ENCODE results near the gene TMEM229A.
A peak's percentile ranks its signal among the peaks of the same experiment; 100 is the strongest.
"Not testable (repeated sequence)": the region's sequence is repeated elsewhere in the genome, so short reads cannot be mapped to it uniquely, and the experiment has no call there.

The TMEM229A gene

DNA sequence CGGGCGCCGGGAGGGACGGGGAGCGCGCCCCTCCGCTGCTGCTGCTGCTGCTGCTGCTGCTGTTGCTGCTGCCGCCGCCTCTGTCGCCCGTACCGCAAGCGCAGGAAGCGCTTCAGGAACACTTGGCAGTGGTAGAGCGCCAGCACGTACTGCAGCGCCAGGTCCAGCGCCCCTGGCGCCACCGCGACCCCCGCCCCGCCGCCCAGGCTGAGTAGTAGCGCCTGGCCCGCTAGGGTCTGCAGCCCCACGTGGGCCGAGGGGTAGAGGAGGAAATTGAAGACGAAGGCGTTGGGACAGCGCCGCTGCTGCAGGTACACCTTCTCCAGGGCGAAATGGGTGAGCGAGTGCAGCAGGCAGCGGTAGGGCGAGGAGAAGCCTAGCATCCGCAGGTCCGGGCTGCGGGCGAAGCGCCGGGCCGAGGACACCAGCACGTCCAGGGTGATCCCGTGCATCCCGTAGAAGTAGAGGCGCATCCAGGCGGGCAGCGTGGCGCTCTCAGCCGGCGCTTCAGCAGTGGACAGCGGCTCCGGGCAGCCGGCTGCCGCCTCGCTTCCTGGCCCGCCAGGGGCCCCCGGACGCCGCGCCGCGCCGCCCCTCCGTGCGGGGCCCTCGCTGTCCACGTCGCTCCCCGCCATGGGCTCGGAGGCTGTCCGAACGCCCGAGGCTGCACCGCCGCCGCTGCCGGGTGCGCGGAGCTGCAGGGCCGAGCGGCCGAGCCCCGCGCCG is at the start of gene TMEM229A:
Gene TMEM229A, minus strand, starts transcription at position 699 of the 726 bp plus-strand sequence. Its CDS starts 64 bp downstream, at position 635.
- DNase-seq = peak; percentile 10

DNA sequence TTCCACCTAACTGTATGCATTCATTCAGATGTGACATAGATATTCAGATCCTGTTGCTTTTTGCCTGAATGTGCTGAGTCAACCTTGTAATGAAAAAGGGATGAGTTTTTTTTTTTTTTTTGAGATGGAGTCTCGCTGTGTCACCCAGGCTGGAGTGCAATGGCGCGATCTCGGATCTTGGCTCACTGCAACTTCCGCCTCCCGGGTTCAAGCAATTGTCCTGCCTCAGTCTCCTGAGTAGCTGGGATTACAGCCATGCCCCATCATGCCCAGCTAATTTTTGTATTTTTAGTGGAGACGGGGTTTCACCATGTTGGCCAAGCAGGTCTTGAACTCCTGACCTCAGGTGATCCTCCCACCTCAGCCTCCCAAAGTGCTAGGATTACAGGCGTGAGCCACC is 49.4 kb upstream of the TMEM229A start:
- not testable (repeated sequence) for DNase-seq

DNA sequence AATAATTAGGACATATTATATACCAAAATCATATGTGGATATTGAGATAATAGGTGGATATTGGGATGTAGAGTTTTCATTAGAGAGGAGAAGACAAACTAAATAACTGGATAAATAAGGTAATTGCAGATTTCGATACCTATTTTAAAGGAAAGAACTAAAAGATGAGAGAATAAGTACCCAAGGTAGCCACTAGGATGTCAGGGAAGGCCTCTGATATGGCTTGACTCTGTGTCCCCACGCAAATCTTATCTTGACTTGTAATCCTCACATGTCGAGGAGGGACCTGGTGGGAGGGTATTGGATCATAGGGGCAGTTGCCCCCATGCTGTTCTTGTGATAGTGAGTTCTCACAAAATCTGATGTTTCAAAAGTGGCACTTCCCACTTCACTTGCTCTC is 44.7 kb upstream of the TMEM229A start:
- DNase-seq = no peak

DNA sequence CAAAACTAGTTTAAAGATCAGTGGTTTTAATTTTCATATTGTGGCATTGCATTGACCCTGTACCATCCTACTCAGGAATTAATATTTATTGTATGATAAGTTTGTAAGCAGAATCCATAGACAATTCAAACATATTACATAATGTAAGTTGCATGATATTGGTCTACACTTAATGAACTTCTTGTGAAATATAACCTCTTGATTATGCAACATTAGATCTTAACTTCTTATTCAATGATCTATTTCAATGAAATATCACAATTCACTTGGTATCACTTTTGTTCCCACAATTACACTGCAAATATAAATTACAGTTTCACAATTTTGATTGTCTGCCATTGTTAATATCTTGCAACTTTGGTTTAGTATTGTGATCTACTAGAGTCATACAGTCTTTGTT is 44.0 kb upstream of the TMEM229A start:
- no peak for DNase-seq

- DNase-seq = no peak
Measured at GRCh38 chr7:124074007-124074406, 41.1 kb upstream of the TMEM229A start.

DNA sequence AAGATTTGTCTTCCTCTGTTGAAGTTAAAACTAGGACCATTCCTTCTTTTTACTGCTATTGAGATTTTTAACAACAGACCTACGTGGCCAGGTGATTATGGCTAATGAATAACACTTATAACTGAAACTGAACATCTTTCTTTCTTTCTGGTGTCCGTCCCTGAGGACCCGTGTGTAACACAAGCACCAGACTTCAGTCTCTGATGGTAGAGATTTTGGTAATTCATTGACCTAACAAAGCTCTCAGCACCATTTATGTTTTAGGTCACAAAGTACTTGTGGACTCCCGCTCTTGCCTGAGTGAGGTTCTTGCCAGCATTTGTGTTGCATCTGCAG is 40.4 kb upstream of the TMEM229A start:
- DNase-seq = no peak

GRCh38 chr7:124072603-124073309 is 39.9 kb upstream of the TMEM229A start:
- DNase-seq = no peak

GRCh38 chr7:124071843-124072242 is 39.0 kb upstream of the TMEM229A start:
- no peak for DNase-seq

GRCh38 chr7:124062171-124062570 is 29.3 kb upstream of the TMEM229A start:
- no peak for DNase-seq

DNA sequence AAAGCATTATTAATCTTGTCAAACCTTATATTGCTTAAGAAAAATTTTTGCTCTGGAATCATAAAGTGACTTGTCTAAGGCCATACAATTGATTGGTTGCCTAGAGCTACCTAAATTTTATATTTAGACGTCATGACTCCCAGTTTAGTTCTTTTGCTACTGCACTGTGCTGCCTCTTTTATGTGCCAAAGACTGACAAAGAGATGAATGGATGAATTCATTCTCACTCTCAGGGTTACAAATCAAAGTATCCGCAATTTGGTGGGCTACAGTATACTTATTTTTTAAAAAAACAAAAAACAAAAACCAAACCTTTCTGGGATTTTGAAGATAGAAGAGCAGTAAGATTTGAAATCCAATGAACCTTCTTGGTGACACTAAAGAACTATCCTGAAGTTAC is 27.7 kb upstream of the TMEM229A start:
- DNase-seq = no peak

DNA sequence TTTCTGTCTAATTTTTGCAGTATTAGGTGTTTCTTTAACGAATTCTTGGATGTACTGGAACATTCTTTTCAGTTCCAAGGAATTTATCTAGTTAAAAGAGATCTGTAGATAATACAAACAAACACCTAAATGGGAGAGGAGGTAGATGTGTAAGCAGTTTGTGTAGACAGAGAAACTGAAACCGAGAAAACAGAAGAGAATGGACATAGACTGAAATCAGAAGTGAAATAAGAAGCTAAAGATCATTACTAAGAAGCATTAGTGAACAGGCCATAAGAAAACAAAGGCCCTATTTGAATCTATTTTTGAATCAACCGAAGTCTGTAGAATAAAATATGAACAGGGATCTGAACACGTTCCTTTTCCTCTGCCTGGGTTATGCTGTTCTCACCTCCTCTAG is 26.5 kb upstream of the TMEM229A start:
- no peak for DNase-seq

DNA sequence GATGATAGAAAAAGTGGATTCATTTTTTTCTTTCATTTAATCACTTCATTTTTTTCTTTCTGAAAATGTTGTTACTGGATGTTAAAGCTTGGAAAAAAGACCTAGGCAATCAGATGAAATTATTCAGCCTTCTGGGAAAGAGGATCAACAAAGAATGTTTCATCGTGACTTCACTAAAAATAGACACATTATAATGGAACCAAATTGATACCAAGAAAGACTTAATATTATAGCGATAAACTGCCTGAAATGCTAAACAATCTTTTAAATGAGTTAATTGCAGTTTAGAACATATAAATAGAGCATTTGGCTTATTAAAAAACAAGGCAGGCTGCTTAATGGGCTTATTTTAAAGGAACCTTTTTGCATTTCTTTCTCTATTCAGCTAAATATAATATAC is 25.6 kb upstream of the TMEM229A start:
- no peak for DNase-seq

GRCh38 chr7:124057872-124058271 is 25.0 kb upstream of the TMEM229A start:
- no peak for DNase-seq

GRCh38 chr7:124056234-124056633 is 23.4 kb upstream of the TMEM229A start:
- DNase-seq = no peak

DNA sequence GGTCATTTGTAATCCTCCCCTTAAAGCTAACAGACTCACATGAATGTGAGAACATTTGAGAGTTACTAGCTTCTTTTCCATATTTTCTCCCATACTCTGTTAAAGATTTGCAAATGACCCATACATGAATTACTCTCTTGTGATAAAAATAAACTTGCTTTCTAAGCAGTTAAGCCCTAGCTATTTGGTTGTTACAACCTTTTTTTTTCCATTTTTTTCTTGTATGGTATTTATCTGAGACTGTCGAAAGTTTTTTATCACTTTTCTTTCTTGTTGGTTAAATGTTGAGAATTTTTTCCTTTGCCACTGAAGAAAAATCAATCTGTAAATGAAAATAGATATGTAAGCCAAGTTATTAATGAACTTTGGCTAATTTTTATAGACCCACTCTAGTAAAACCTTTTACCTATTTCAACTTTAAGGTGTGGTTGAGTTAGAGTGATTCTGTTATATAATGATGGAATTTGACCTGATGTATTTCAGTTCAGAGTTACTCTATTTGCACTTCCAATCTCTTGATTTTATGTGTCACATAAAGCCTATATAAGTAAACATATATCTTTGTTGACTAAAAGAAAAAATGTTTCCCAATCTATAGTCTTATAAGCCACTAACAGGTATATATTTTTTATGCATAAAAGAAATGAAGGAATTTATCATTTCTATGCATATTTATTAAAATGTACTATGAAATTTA is 19.0 kb upstream of the TMEM229A start:
- no peak for DNase-seq

- no peak for DNase-seq
Measured at GRCh38 chr7:124042826-124043225, 10.0 kb upstream of the TMEM229A start.

- no peak for DNase-seq
Measured at GRCh38 chr7:124041439-124041838, 8.6 kb upstream of the TMEM229A start.

- DNase-seq = not testable (repeated sequence)
Measured at GRCh38 chr7:124037902-124038301, 5.0 kb upstream of the TMEM229A start.

DNA sequence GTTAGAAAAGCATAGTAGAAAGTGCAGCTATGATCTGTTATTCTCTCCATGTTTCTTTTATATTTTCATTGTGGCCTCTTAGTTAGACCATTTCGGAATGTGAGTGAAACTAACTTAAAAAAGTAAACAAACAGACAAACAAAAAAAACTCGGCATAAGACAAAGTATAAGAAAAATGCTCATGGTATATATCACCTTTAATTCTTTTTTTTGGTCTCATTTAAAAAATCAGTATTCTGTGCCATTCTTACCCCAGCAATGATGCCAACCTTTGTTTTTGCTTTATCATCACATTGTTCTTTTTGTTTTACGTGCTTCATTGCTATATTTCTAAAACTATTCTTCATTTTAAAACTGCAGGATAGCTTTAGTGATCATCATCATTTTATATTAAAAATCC is 2.8 kb upstream of the TMEM229A start:
- no peak for DNase-seq

GRCh38 chr7:124034754-124035100 is 1.9 kb upstream of the TMEM229A start:
- DNase-seq = no peak

DNA sequence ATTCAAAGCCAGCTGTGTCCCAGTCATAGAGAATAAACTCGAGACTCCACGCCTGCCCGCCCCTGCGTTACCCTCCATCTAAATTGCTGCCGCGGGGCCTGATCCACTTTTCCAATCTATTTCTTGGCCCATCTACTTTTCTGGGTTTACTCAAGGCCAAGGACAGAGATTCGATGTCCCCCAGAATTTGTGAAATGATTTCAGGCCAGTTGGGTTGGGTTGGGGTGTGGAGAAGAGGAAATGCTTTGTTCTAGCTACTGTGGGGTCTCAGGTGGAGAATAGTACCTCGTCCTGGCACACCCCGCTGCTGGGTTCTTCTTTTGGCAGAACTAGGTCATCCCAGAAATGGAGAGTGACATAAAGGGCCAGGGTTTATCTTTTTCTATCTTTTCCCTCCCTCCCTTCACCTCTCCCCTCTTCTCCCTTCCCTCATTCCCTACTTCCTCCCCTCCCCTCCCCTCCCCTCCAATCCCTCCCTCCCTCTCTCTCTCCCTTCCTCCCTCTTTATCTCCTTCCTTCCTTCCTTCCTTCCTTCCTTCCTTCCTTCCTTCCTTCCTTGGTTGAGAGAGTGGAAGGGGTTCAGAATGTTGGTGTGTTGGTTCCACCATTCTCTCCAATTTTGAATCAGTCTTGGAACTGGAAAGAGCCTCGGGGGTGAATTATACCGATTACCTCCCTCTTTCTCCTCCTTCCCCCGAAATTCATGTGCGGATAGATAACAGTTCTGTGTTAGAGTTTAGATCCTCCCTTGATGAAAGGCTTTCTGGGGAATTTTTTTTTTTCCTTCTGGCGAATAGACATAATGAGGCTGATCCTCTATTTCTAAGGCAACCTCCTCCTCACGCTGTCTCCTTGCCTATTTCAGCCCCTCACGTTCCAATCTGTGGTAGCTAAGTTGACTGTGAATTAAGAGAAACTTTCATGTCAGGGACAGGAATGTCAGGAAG is 1.2 kb upstream of the TMEM229A start:
- DNase-seq = no peak

DNA sequence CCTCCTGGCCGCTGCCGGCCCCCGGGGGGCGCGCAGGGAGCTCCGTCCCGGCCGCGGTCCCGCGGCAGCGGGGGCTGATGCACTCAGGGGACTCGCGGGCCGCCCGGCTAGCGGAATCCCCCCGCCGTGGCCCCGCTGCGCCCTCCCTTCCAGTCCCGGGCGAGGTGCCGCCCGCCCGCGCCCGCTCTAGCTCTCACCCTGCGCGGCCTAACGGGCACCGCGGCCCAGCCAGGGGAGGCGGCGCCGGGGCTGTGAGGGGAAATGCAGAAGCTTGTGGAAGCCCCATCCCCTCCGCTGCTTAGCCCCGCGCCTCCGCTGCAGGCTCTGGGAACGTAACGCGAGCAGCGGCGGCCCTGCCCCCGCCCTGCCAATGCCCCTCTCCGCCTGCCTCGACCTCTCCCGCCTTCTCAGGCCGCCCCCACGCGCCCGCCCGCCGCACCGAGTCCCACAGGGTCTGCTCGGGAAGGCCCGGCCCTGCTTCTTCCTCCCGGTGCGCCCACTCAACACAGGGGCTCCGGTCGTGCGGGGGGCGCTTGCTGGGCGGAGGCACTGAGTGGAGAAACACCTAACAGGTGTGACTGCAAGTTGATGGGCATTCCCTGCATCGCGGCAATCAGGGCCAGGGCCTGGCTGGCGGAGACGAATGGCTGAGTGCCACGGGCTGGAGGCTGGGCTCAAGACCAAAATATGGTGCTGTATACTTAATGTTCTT is 384 bp upstream of the TMEM229A start:
- peak; percentile 1 for DNase-seq
